ENCODE results near the gene EIF2S2.

EIF2S2 gene

DNA sequence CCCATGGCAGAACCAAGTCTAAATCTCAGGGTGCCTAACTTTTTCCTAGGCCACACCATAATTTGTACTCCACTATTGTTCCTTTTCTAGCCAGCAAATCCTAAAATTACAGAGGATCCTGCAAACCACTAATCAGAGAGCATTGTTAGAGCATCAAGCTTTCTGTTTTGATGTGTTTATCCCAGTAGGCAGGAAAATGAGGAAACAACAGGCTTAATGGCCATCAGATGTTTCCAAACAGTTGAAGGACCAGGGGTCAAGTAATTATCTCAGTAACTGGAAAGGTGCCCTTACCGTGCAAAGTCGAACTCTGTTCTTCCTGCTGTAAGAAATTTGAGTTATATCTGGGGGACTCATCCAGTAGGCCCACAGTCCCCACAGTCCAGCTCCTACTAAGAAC, 59.6 kb downstream of the EIF2S2 start:
- no peak overlapping the region for H3K4me3 ChIP-seq (replicated peaks; ENCODE audit: low read depth, low read length)
- DNase-seq (ENCODE audit: extremely low read depth, low read depth) = no peak
- TF ChIP-seq, protein P1, sequence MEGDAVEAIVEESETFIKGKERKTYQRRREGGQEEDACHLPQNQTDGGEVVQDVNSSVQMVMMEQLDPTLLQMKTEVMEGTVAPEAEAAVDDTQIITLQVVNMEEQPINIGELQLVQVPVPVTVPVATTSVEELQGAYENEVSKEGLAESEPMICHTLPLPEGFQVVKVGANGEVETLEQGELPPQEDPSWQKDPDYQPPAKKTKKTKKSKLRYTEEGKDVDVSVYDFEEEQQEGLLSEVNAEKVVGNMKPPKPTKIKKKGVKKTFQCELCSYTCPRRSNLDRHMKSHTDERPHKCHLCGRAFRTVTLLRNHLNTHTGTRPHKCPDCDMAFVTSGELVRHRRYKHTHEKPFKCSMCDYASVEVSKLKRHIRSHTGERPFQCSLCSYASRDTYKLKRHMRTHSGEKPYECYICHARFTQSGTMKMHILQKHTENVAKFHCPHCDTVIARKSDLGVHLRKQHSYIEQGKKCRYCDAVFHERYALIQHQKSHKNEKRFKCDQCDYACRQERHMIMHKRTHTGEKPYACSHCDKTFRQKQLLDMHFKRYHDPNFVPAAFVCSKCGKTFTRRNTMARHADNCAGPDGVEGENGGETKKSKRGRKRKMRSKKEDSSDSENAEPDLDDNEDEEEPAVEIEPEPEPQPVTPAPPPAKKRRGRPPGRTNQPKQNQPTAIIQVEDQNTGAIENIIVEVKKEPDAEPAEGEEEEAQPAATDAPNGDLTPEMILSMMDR (IDR thresholded peaks at IDR 0.05; ENCODE audit: low read depth, low read length, missing control alignments) = no peak

DNA sequence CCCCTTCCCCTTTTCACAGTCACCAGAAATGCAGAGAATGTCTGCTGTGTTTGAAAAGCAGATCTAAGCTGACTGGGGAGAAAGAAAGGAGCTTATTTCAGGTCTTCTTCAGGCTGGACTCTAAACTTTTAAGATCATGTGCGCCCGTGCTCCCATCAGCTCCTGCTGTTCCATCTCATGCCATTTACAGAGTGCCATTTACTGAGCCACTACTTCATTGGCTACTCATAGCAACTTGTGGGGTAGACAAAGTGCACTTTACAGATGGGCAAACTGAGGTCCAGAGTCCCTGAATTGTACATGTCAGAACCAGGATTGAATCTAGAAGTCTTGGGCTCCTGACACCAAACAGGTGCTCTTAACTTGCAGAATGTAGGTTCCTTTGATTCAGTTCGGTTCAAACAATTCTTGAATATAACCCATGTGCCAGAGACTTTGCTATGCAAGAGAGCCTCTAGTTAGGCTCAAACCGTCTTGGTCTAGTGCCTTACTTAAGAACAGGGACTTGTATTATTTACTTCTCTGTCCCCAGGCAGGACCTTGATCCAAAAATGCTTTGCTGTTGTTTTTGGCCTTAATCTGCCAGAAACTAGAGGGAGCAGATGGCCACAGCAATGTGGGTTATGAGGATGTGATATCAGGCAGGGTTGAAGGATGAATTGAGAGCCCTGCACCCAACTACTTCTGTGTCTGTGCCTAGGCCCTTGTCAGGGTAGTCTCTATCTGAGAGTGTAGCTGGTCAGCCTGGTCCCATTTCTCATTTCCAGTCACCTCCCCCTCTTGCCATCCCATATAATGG, 61.9 kb downstream of the EIF2S2 start:
- TF ChIP-seq, protein P1 (IDR thresholded peaks at IDR 0.05; ENCODE audit: low read depth, low read length, missing control alignments) = no peak
- no peak overlapping the region for H3K4me3 ChIP-seq (replicated peaks; ENCODE audit: low read depth, low read length)
- DNase-seq (ENCODE audit: extremely low read depth, low read depth) = no peak

DNA sequence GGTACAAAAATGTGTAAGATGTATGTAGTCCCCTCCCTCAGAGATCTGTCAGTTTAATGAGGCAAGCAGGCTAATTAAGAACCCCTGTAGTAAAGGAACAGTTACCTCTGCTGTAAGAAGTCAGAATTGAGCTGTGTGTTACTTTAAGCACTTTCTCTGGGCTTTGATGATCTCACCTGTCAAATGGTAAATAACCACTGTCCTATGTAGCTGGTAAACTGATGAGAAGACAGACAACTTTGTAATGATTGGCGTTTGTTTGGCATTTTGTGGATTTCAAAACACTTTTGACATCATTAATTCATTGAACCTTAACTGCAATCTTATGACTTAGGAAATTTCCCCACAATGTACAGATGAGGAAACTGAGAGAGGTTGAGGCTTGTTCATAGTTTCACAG, 62.7 kb downstream of the EIF2S2 start:
- H3K4me3 ChIP-seq (replicated peaks; ENCODE audit: low read depth, low read length) = no peak overlapping the region
- TF ChIP-seq, protein P1 (IDR thresholded peaks at IDR 0.05; ENCODE audit: low read depth, low read length, missing control alignments) = no peak
- no peak for DNase-seq (ENCODE audit: extremely low read depth, low read depth)

DNA sequence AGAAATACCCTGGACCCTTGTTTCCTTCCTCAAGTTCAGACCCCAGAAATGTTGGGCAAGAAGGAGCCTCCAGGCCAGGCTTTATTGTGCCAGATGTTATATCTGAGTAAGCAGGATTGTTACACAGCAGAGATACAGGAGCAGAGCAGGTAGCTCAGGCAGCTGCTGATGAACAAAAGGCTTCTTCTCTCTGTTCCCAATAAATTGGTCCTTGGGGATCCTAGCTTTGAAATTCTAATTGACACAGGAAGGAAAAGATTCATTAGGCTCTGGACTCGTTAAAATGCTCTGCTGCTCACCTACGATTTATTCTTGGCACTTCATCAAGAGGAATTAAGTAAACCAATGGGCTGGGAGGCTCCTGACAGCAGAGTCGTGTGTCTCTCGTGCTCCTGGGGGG, 64.1 kb downstream of the EIF2S2 start:
- H3K4me3 ChIP-seq (replicated peaks; ENCODE audit: low read depth, low read length) = no peak overlapping the region
- DNase-seq (ENCODE audit: extremely low read depth, low read depth) = no peak
- TF ChIP-seq, protein P1 (IDR thresholded peaks at IDR 0.05; ENCODE audit: low read depth, low read length, missing control alignments) = no peak

DNA sequence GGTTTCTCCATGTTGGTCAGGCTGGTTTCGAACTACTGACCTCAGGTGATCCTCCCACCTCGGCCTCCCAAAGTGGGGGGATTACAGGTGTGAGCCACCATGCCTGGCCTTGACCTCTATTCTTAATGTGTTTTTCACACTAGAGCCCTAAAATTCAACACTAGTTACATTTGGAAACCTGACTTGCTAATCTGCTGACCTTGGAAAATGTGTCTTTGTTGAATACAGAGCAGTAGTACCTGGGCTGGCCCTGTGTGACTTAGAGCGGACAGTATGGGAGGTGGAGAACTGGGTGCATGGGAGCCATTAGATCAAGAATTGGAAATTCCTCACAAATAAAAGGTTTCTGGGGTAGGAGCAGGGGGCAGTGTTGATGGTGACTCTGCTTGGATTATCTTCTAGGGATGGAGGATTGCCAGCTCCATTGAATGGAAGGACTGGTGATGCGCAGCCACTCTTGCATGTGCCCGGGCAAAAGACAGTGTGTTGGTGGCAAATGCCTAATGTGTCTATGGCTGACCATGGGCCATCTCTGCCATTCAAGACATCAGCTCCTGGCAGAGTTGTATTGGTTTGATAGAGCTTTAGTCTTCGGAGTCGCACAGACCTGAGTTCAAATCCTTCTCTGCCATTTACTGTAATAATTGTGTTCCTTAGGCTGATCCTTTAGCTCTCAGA, 64.9 kb downstream of the EIF2S2 start:
- no peak for DNase-seq (ENCODE audit: extremely low read depth, low read depth)
- no peak overlapping the region for H3K4me3 ChIP-seq (replicated peaks; ENCODE audit: low read depth, low read length)
- TF ChIP-seq, protein P1 (IDR thresholded peaks at IDR 0.05; ENCODE audit: low read depth, low read length, missing control alignments) = no peak

DNA sequence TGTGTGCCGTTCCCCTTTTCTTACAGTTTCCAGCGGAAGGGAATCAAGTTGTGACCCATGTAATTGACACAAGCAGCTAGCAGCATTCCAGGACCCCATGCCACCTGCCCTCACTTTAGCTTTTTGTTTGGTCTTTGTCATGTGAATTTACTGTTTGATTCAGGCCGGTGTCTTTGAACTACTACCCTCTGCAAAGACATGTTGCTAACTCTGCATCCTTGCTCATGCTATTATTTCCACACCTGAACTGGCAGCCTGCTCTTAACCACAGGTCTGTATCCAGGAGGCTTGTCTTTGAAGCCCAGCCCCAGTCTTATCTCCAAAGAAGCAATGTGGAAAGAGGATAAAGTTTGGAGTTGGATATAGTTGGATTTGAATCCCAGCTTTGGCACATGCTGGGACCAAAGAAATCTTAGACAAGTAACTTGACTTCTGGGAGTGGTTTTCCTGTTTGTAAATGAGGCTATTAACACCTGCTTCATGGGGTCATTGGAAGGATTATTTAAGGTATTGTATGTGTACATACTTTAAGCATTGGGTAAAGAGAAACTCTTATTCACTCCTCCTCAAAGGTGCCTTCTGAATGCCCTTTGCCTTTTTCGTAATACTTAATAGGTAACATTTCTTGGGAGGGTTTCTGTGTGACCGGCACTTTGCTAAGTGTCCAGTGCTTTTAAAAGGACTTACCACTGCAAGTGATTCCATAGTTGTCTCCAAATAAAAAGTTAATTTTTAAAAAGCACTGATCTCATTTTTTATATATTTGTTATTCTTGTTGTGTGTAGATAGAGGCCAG, 65.9 kb downstream of the EIF2S2 start:
- DNase-seq (ENCODE audit: extremely low read depth, low read depth) = no peak
- TF ChIP-seq, protein P1 (IDR thresholded peaks at IDR 0.05; ENCODE audit: low read depth, low read length, missing control alignments) = no peak
- no peak overlapping the region for H3K4me3 ChIP-seq (replicated peaks; ENCODE audit: low read depth, low read length)
